Gastrocnemius medialis (tissue), 4 donors: Measurements from ENCODE around the gene GSG1L. TPM values are rescaled to one million over a fixed set of nuclear protein-coding genes. Genes with fewer than 3 reads are reported as not detected.

Experiments used
- ATAC-seq, 2 donors: fragments of 150-250 bp; one replicate each; pipeline ENCODE4 v1.9.1; 2016
- DNase-seq, 2 donors: peaks; one replicate each; pipeline ENCODE4 v3.0.0-alpha.2; 2019
- H3K27ac ChIP-seq, 4 donors: fragments of 200-600 bp; sonication (generic); 1 replicate in 1 of 4; 2 replicates in 3 of 4; pipeline ENCODE4 v1.5.1; 2016 to 2018; ENCODE audit warnings: mild to moderate bottlenecking in 2 of 4, moderate library complexity in 1 of 4
- H3K27me3 ChIP-seq, 3 donors: fragments of 200-600 bp; sonication (generic) in 2 of 3; 1 replicate in 1 of 3; 2 replicates in 2 of 3; pipeline versions ENCODE4 v1.5.1 to v1.6.0; 2016 to 2019; ENCODE audit warnings: mild to moderate bottlenecking in 1 of 3, moderate library complexity in 1 of 3
- H3K36me3 ChIP-seq, 2 donors: fragments of 200-600 bp; sonication (generic) in 1 of 2; one replicate each; pipeline ENCODE4 v1.5.1; 2017 to 2018
- H3K4me1 ChIP-seq, 2 donors: fragments of 200-600 bp; sonication (generic) in 1 of 2; one replicate each; pipeline ENCODE4 v1.5.1; 2016 to 2017; ENCODE audit warnings: mild to moderate bottlenecking in 2 of 2
- H3K4me3 ChIP-seq, 4 donors: fragments of 200-600 bp; sonication (generic) in 3 of 4; 1 replicate in 1 of 4; 2 replicates in 3 of 4; pipeline ENCODE4 v1.5.1; 2016 to 2019; ENCODE audit warnings: mild to moderate bottlenecking in 2 of 4
- H3K9me3 ChIP-seq, 3 donors: fragments of 200-600 bp; sonication (generic) in 2 of 3; 1 replicate in 1 of 3; 2 replicates in 2 of 3; pipeline ENCODE4 v1.5.1; 2016 to 2019
- POLR2A ChIP-seq, 2 donors: fragments of 450-650 bp; IDR thresholded peaks; one replicate each; pipeline ENCODE4 v1.6.1; 2017; ENCODE audit warnings: antibody characterized with exemption in 2 of 2, mild to moderate bottlenecking in 2 of 2, moderate library complexity in 2 of 2
- in situ Hi-C, 4 donors: fragments of 200-750 bp; cut with MboI; loops; one replicate each; pipeline versions ENCODE4 v1.15.0 to v1.8.0; 2017; ENCODE audit warnings: low sequenced_read_pairs in 4 of 4
- intact Hi-C: fragments of 100-400 bp; cut with DNase I; formaldehyde crosslinking; loops from one replicate; pipeline ENCODE4 v1.15.1; 2023; ENCODE audit warnings: low total_unique reads
- total RNA-seq, 4 donors: library from RNA; depleted of rRNA; stranded (reverse); fragments of >200 nt; gene quantifications; one replicate each; pipeline versions ENCODE4 v1.1.0 to v1.2.3, GENCODE V29; 2016
- TF ChIP-seq, protein P1 (sequence below), 5 experiments: fragments of 450-650 bp in 3 of 5; fragments of 200-600 bp in 2 of 5; sonication (generic) in 2 of 5; IDR thresholded peaks in 4 of 5; conservative IDR thresholded peaks in 1 of 5; 1 replicate in 4 of 5; 2 replicates in 1 of 5; pipeline ENCODE4 v1.5.1; 2016 to 2019; ENCODE audit warnings: antibody characterized with exemption in 5 of 5, mild to moderate bottlenecking in 3 of 5, moderate library complexity in 3 of 5

The GSG1L gene
- total RNA-seq, 4 donors from 2014 or later, result not detected

DNA sequence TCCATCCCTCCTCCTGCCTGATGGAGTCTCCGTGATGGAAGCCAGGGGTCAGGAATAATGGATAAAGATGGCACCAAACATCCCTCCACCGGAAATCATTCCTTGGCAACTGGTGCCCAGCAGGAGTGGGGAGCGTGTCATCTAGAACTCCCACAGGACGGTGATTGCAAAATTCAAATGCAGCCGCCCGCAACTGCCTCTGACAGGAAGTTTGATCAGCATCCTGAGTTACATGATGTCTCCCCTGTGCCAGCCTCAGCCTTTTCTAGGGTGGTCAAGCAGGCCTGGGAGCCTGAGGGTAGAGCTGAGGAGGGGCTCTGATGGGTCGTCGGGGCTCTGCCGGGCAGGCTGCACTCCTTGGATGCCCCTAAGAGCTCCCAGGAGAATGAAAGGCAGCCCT, 52.8 kb downstream of the GSG1L start:
- Histone ChIP-seq H3K27me3 (peaks cover 0 to 7% (median 5%) of the 10 kb centered on the region in 3 donors), H3K36me3 (no peaks in the 10 kb centered on the region), H3K9me3 (no peaks in the 10 kb centered on the region), H3K4me1 (no peaks in the 10 kb centered on the region), H3K4me3 (no peak overlapping the region), H3K27ac (no peak overlapping the region)
- in situ Hi-C loops (no loop called here), intact Hi-C loops (no loop called here)
- no peak for ATAC-seq
- DNase-seq, result no peak
- TF ChIP-seq POLR2A (IDR thresholded peaks at IDR 0.05), result no peak
- TF ChIP-seq, protein P1, sequence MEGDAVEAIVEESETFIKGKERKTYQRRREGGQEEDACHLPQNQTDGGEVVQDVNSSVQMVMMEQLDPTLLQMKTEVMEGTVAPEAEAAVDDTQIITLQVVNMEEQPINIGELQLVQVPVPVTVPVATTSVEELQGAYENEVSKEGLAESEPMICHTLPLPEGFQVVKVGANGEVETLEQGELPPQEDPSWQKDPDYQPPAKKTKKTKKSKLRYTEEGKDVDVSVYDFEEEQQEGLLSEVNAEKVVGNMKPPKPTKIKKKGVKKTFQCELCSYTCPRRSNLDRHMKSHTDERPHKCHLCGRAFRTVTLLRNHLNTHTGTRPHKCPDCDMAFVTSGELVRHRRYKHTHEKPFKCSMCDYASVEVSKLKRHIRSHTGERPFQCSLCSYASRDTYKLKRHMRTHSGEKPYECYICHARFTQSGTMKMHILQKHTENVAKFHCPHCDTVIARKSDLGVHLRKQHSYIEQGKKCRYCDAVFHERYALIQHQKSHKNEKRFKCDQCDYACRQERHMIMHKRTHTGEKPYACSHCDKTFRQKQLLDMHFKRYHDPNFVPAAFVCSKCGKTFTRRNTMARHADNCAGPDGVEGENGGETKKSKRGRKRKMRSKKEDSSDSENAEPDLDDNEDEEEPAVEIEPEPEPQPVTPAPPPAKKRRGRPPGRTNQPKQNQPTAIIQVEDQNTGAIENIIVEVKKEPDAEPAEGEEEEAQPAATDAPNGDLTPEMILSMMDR (IDR thresholded peaks at IDR 0.05 in 4 of 5, conservative IDR thresholded peaks at IDR 0.05 in 1 of 5), result no peak

GRCh38 chr16:28009586-28010373, 53.7 kb downstream of the GSG1L start:
- intact Hi-C loops (no loop called here), in situ Hi-C loops (no loop called here)
- Histone ChIP-seq H3K9me3 (no peaks in the 10 kb centered on the region), H3K27me3 (peaks cover 0 to 7% (median 5%) of the 10 kb centered on the region in 3 donors), H3K36me3 (no peaks in the 10 kb centered on the region), H3K27ac (no peak overlapping the region), H3K4me3 (no peak overlapping the region), H3K4me1 (no peaks in the 10 kb centered on the region)
- DNase-seq (no peak), ATAC-seq (no peak)
- TF ChIP-seq, protein P1 (IDR thresholded peaks at IDR 0.05 in 4 of 5, conservative IDR thresholded peaks at IDR 0.05 in 1 of 5), result no peak
- no peak for TF ChIP-seq POLR2A (IDR thresholded peaks at IDR 0.05)

GRCh38 chr16:28003923-28004322, 59.6 kb downstream of the GSG1L start:
- Histone ChIP-seq H3K4me3 (no peak overlapping the region), H3K9me3 (no peaks in the 10 kb centered on the region), H3K27ac (no peak overlapping the region), H3K36me3 (no peaks in the 10 kb centered on the region), H3K4me1 (no peaks in the 10 kb centered on the region), H3K27me3 (peaks cover 0 to 4% (median 2%) of the 10 kb centered on the region in 3 donors)
- TF ChIP-seq, protein P1 (IDR thresholded peaks at IDR 0.05 in 4 of 5, conservative IDR thresholded peaks at IDR 0.05 in 1 of 5), result no peak
- ATAC-seq (no peak), DNase-seq (no peak)
- intact Hi-C loops (no loop called here), in situ Hi-C loops (no loop called here)

DNA sequence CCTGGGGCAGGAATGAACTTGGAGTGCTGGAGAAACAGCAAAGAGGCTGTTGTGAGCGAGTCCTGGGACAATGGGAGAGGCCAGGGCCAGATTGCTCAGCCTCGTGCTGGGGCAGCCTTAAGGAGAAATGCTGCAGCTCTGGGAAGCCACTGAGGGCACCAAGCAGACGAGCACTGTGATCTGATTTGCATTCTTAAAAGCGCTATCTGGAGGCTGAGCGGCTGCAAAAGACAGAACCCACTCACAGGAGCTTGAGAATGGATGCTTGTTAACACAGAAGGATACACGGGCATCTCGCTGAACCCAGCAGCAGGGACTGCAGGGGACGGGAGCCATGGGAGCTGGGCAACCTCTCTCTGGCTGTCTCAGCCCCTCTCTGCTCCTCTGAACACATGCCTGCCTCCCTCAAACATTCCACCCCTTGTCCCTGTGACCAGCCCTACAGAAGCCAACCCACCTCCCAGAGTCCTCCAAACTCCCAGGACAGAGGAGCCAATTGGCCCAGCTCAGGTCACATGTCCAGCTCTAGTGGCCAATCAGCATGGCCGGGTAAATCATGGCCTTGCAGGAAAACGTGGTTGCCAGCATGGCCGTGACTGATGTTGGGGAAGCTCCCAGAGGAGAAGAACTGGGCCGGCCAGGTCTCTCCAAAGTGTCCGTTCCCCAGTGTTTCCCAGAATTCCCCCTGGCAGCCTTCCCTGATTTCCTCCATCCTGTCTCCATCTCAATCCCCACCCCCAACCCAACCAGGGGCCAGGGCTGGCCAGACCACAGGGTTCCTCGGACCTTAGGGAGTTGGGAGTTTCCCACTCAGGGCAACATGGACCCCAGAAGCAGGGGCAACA, 60.3 kb downstream of the GSG1L start:
- no peak overlapping the region for H3K27ac ChIP-seq
- H3K36me3 ChIP-seq, result no peaks in the 10 kb centered on the region
- intact Hi-C loops (no loop called here), in situ Hi-C loops (no loop called here)
- ATAC-seq, result no peak
- no peak for DNase-seq
- no peak overlapping the region for H3K4me3 ChIP-seq
- H3K27me3 ChIP-seq, result peaks cover 0 to 4% (median 2%) of the 10 kb centered on the region in 3 donors
- no peaks in the 10 kb centered on the region for H3K4me1 ChIP-seq
- no peaks in the 10 kb centered on the region for H3K9me3 ChIP-seq
- TF ChIP-seq, protein P1 (IDR thresholded peaks at IDR 0.05 in 4 of 5, conservative IDR thresholded peaks at IDR 0.05 in 1 of 5), result no peak
- no peak for TF ChIP-seq POLR2A (IDR thresholded peaks at IDR 0.05)
